ENCODE data around the gene SART3. TPM values are rescaled to one million over a fixed set of nuclear protein-coding genes. Genes with fewer than 3 reads are reported as not detected.

Gene SART3
- total RNA-seq, 4 donors from 2014 or later, result 37.0 to 68.7 (median 48.2) TPM

GRCh38 chr12:108547686-108548085 is 13.3 kb downstream of the SART3 start:
- intact Hi-C loops (cut with DNase I), result no loop called here
- TF ChIP-seq POLR2A (IDR thresholded peaks at IDR 0.05), result no peak
- no peak for TF ChIP-seq CTCF (IDR thresholded peaks at IDR 0.05)
- no peak for DNase-seq
- Histone ChIP-seq H3K9me3 (no peaks in the 10 kb centered on the region), H3K4me3 (no peak overlapping the region), H3K4me1 (peaks cover 0 to 22% (median 0%) of the 10 kb centered on the region in 3 donors), H3K27me3 (no peaks in the 10 kb centered on the region), H3K36me3 (peaks cover 8 to 65% (median 15%) of the 10 kb centered on the region in 3 donors), H3K27ac (no peak overlapping the region)
- 71 to 84% methylated on average over 9 of the region's 9 CpGs for WGBS, 2 donors

GRCh38 chr12:108543652-108544051 is 17.3 kb downstream of the SART3 start:
- WGBS, 2 donors, result 95 to 96% methylated on average over 3 of the region's 3 CpGs
- intact Hi-C loops (cut with DNase I), result no loop called here
- peaks cover 8 to 80% (median 15%) of the 10 kb centered on the region in 3 donors for H3K36me3 ChIP-seq
- H3K9me3 ChIP-seq, result no peaks in the 10 kb centered on the region
- no peak for DNase-seq
- TF ChIP-seq CTCF (IDR thresholded peaks at IDR 0.05) (no peak), POLR2A (IDR thresholded peaks at IDR 0.05) (no peak)
- no peak overlapping the region for H3K27ac ChIP-seq
- H3K4me3 ChIP-seq, result no peak overlapping the region
- peaks cover 0 to 10% (median 5%) of the 10 kb centered on the region in 3 donors for H3K4me1 ChIP-seq
- H3K27me3 ChIP-seq, result no peaks in the 10 kb centered on the region

- Histone ChIP-seq H3K27me3 (no peaks in the 10 kb centered on the region), H3K27ac (no peak overlapping the region), H3K4me3 (no peak overlapping the region), H3K9me3 (no peaks in the 10 kb centered on the region), H3K4me1 (peaks cover 0 to 10% (median 5%) of the 10 kb centered on the region in 3 donors), H3K36me3 (peaks cover 3 to 80% (median 20%) of the 10 kb centered on the region in 3 donors)
- intact Hi-C loops (cut with DNase I), result no loop called here
- no peak for DNase-seq
- WGBS, 2 donors, result 74 to 83% methylated on average over 4 of the region's 4 CpGs
- TF ChIP-seq POLR2A (IDR thresholded peaks at IDR 0.05), result no peak
- TF ChIP-seq CTCF (IDR thresholded peaks at IDR 0.05), result no peak
Measured at GRCh38 chr12:108542320-108542719, 18.7 kb downstream of the SART3 start.

- DNase-seq, result no peak
- TF ChIP-seq POLR2A (IDR thresholded peaks at IDR 0.05) (no peak), CTCF (IDR thresholded peaks at IDR 0.05) (no peak)
- no peaks in the 10 kb centered on the region for H3K9me3 ChIP-seq
- H3K4me3 ChIP-seq, result no peak overlapping the region
- intact Hi-C loops (cut with DNase I), result no loop called here
- peaks cover 0 to 10% (median 5%) of the 10 kb centered on the region in 3 donors for H3K4me1 ChIP-seq
- H3K27me3 ChIP-seq, result no peaks in the 10 kb centered on the region
- peaks cover 22 to 80% (median 29%) of the 10 kb centered on the region in 3 donors for H3K36me3 ChIP-seq
- 89 to 92% methylated on average over 10 of the region's 10 CpGs for WGBS, 2 donors
- no peak overlapping the region for H3K27ac ChIP-seq
Measured at GRCh38 chr12:108538616-108539195, 22.3 kb downstream of the SART3 start.

GRCh38 chr12:108538146-108538545 is 22.8 kb downstream of the SART3 start:
- TF ChIP-seq CTCF (IDR thresholded peaks at IDR 0.05) (no peak), POLR2A (IDR thresholded peaks at IDR 0.05) (no peak)
- H3K4me1 ChIP-seq, result peaks cover 0 to 10% (median 5%) of the 10 kb centered on the region in 3 donors
- H3K36me3 ChIP-seq, result peaks cover 16 to 80% (median 29%) of the 10 kb centered on the region in 3 donors
- intact Hi-C loops (cut with DNase I), result no loop called here
- no peaks in the 10 kb centered on the region for H3K27me3 ChIP-seq
- no peak overlapping the region for H3K4me3 ChIP-seq
- 77 to 88% methylated on average over 6 of the region's 6 CpGs for WGBS, 2 donors
- no peak overlapping the region for H3K27ac ChIP-seq
- H3K9me3 ChIP-seq, result no peaks in the 10 kb centered on the region
- DNase-seq, result no peak

Data from esophagus squamous epithelium (tissue), 5 donors.